Rectal smooth muscle tissue (tissue), 1 donor: ENCODE measurements around the gene CEP350.

ENCODE experiments used
- H3K27ac ChIP-seq: one replicate; pipeline ENCODE4 v1.7.0; 2013; ENCODE audit warnings: low read depth, low read length, inconsistent platforms
- H3K27me3 ChIP-seq: one replicate; pipeline ENCODE4 v1.7.0; 2013; ENCODE audit warnings: low read length; ENCODE audit not compliant: control insufficient read depth, insufficient read depth
- H3K36me3 ChIP-seq: one replicate; pipeline ENCODE4 v1.7.0; 2013; ENCODE audit warnings: low read length; ENCODE audit not compliant: control insufficient read depth, insufficient read depth
- H3K4me1 ChIP-seq: one replicate; pipeline ENCODE4 v1.7.0; 2013; ENCODE audit warnings: low read length; ENCODE audit not compliant: control insufficient read depth, insufficient read depth
- H3K4me3 ChIP-seq: one replicate; pipeline ENCODE4 v1.7.0; 2013; ENCODE audit warnings: low read length
- H3K9ac ChIP-seq: one replicate; pipeline ENCODE4 v1.7.0; 2013; ENCODE audit warnings: low read length

CEP350 gene

GRCh38 chr1:179926850-179927205, 27.8 kb upstream of the CEP350 start:
- Histone ChIP-seq H3K36me3 (no peaks in the 10 kb centered on the region), H3K4me3 (no peak overlapping the region), H3K27ac (no peak overlapping the region), H3K27me3 (no peaks in the 10 kb centered on the region), H3K9ac (no peak overlapping the region), H3K4me1 (no peaks in the 10 kb centered on the region)

DNA sequence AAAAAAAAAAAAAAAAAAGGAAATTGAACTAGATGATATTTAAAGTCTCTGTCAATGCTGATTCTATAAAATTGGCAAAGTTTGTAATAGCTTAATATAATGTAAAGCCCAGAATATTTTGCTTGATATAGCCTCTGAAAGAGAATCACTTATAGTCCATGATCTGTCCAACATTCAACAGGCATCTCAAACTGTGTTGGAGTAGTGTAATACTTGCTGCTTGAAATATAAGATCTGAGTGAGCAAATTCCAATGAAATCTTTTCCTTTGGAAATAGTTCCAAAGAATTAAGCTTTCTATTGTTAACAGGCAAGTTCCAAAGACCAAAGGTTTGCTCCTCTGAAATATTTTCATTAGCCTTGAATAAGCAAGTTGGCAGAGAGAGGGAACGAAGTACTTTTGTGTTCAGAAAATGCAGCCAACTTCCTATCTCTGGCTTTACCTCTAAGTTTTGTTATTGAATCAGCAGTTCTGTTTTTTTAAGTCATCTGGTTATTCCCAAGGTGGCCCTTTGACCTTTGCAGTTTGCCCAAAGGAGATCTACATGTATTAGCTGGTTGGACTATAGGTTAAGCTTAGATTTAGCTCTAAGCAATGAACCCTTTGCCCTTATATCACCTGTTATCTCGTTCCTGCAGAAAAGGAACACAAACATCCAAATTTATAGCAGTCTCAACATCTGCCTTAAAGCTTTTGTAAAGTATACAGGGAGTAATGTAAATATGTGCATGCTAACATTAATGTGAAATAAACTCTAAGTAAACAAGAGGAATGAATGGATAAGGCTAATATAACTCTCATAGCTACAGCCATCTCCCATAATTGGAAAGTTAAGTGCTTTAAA, 24.4 kb upstream of the CEP350 start:
- H3K36me3 ChIP-seq = no peaks in the 10 kb centered on the region
- no peak overlapping the region for H3K4me3 ChIP-seq
- H3K27me3 ChIP-seq = no peaks in the 10 kb centered on the region
- H3K27ac ChIP-seq = no peak overlapping the region
- no peaks in the 10 kb centered on the region for H3K4me1 ChIP-seq
- no peak overlapping the region for H3K9ac ChIP-seq

- H3K36me3 ChIP-seq = no peaks in the 10 kb centered on the region
- H3K27me3 ChIP-seq = no peaks in the 10 kb centered on the region
- H3K9ac ChIP-seq = no peak overlapping the region
- H3K4me3 ChIP-seq = no peak overlapping the region
- H3K27ac ChIP-seq = no peak overlapping the region
- no peaks in the 10 kb centered on the region for H3K4me1 ChIP-seq
Observed at GRCh38 chr1:179930867-179931266, 23.7 kb upstream of the CEP350 start.

DNA sequence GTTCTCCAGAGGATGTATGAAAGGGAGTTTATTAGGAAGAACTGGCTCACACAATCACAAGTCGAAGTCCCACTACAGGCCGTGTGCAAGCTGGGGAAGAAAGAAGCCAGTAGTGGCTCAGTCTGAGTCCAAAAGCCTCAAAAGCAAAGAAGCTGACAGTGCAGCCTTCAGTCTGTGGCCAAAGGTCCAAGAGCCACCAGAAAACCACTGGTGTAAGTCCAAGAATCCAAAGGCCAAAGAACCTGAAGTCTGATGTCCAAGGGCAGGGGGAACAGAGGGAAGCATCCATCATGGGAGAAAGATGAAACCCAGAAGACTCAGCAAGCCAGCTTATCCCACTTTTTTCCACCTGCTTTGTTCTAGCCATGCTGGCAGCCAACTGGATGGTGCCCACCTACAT, 21.4 kb upstream of the CEP350 start:
- Histone ChIP-seq H3K4me3 (no peak overlapping the region), H3K36me3 (no peaks in the 10 kb centered on the region), H3K9ac (no peak overlapping the region), H3K27ac (no peak overlapping the region), H3K4me1 (no peaks in the 10 kb centered on the region), H3K27me3 (no peaks in the 10 kb centered on the region)

DNA sequence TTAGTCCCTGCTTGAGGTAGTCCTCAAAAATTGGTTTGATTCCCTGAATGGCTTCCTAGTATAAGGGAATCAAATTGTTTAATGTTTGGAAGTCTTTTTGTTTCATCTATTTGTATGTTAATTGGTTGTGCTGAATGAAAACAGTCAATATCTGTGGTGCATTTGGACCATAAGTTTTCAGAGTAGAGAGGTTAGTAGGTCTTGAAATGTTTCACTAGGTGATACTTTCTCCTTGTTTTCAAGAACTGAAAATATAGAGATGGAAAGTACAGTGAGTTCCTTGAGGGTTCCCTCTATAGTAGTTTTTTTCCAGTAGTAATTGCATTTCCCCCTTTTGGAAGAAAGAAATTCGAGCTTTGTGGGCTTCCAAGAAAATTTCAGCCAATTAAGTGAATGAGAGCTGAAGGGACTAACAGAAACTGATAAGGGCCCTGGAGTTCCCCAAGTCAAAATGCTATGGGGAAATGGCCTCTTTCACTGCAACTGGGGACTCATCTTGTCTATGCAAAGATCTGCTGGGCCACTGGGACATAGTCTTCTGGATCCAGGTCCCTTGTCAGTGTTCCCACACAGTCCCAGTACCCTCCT, 18.6 kb upstream of the CEP350 start:
- Histone ChIP-seq H3K9ac (no peak overlapping the region), H3K36me3 (no peaks in the 10 kb centered on the region), H3K27me3 (no peaks in the 10 kb centered on the region), H3K27ac (no peak overlapping the region), H3K4me3 (no peak overlapping the region), H3K4me1 (no peaks in the 10 kb centered on the region)

- H3K4me3 ChIP-seq = no peak overlapping the region
- H3K27me3 ChIP-seq = no peaks in the 10 kb centered on the region
- H3K9ac ChIP-seq = no peak overlapping the region
- H3K36me3 ChIP-seq = no peaks in the 10 kb centered on the region
- no peak overlapping the region for H3K27ac ChIP-seq
- H3K4me1 ChIP-seq = no peaks in the 10 kb centered on the region
Observed at GRCh38 chr1:179937668-179938254, 16.8 kb upstream of the CEP350 start.

DNA sequence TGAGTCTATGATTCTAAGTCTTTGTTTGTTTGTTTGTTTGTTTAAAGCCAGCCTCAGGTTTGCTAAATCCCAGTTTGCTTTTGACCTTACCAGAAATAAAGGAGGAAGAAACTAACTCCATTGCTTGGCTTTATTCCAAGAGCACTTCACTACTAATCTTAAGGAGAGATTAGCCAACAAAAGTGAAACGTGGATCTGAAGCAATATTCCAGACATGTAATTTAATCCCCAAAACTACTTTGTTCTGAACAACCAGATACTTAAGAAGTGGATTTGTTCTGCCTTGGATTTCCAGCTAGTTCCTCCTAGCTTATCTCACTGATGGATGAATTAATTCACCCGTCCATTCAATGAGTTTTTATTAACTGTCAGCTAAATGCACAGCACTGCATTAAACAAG, 15.9 kb upstream of the CEP350 start:
- no peaks in the 10 kb centered on the region for H3K36me3 ChIP-seq
- H3K9ac ChIP-seq = no peak overlapping the region
- H3K27ac ChIP-seq = no peak overlapping the region
- H3K4me1 ChIP-seq = no peaks in the 10 kb centered on the region
- H3K27me3 ChIP-seq = no peaks in the 10 kb centered on the region
- H3K4me3 ChIP-seq = no peak overlapping the region

- Histone ChIP-seq H3K36me3 (no peaks in the 10 kb centered on the region), H3K4me1 (no peaks in the 10 kb centered on the region)
Observed at GRCh38 chr1:179939941-179940340, 14.7 kb upstream of the CEP350 start.

GRCh38 chr1:179941454-179941853, 13.2 kb upstream of the CEP350 start:
- Histone ChIP-seq H3K36me3 (no peaks in the 10 kb centered on the region), H3K9ac (no peak overlapping the region), H3K27me3 (no peaks in the 10 kb centered on the region), H3K4me1 (no peaks in the 10 kb centered on the region), H3K27ac (no peak overlapping the region), H3K4me3 (no peak overlapping the region)

More at GRCh38 chr1:179939941-179940340, 14.7 kb upstream of the CEP350 start:
- Histone ChIP-seq H3K27ac (no peak overlapping the region), H3K4me3 (no peak overlapping the region), H3K9ac (no peak overlapping the region), H3K27me3 (no peaks in the 10 kb centered on the region)

DNA sequence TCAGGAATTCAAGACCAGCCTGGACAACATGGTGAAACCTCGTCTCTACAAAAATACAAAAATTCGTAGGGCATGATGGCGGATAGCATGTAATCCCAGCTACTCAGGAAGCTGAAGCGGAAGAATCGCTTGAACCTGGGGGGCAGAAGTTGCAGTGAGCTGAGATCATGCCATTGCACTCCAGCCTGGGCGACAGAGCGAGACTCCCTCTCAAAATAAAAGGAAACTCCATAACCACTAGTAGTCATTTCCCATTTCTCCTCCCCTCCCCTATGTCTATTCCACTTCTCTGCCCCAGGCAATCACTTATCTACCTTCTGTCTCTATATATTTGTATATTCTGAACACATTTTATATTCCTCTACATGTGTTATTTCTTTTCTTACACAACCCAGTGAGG, 4.0 kb upstream of the CEP350 start:
- H3K36me3 ChIP-seq = no peaks in the 10 kb centered on the region
- H3K9ac ChIP-seq = no peak overlapping the region
- peaks cover 4% of the 10 kb centered on the region for H3K4me1 ChIP-seq
- H3K27ac ChIP-seq = no peak overlapping the region
- no peaks in the 10 kb centered on the region for H3K27me3 ChIP-seq
- no peak overlapping the region for H3K4me3 ChIP-seq

DNA sequence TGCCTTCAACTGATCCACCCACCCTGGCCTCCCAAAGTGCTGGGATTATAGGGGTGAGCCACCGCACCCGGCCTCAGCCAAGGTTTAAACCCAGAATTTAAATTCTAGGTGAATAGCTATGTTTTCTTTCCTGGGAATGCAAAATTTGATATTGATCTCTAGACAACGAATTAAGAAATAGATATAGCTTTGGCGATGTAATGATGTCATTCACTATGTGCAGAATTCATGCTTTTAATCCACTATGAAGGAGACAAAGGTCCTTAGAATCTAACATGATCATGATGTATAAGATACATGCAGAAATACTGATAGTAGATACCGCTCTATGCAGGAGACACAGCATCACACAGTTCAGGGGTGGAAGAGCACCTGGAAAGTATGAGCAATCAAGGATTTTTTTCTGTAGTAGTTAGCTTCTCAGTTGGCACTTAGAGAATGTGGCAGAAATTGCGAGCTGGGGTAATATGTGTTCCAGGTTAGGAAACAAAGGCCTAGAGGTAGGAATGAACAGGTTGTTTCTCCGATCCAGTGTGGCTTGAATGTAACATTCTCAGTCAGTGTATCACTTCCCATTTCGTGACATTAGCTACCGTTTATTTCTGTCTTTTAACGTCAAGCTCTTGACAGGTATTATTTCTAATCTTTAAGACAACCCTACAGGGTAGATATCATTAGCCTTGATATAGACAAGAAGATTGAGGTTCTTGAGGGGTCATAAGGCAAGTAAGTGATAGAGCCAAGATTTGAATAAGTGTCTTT, 3.0 kb upstream of the CEP350 start:
- no peak overlapping the region for H3K9ac ChIP-seq
- H3K4me1 ChIP-seq = peaks cover 4% of the 10 kb centered on the region
- no peak overlapping the region for H3K27ac ChIP-seq
- H3K27me3 ChIP-seq = no peaks in the 10 kb centered on the region
- H3K36me3 ChIP-seq = no peaks in the 10 kb centered on the region
- no peak overlapping the region for H3K4me3 ChIP-seq

GRCh38 chr1:179952186-179952585, 2.4 kb upstream of the CEP350 start:
- Histone ChIP-seq H3K27ac (no peak overlapping the region), H3K4me3 (no peak overlapping the region), H3K36me3 (no peaks in the 10 kb centered on the region), H3K9ac (no peak overlapping the region), H3K4me1 (peaks cover 4% of the 10 kb centered on the region), H3K27me3 (no peaks in the 10 kb centered on the region)
